ENCODE results near the gene DDX28.

GRCh38 chr16:68070806-68071517 is 47.9 kb upstream of the DDX28 start:
- TF ChIP-seq CTCF (IDR thresholded peaks at IDR 0.05; ENCODE audit: extremely low read depth in 1 of 2, insufficient read depth in 1 of 2, low read depth in 1 of 2, low read length in 2 of 2) = no peak
- TF ChIP-seq POLR2AphosphoS5 (IDR thresholded peaks at IDR 0.05; ENCODE audit: insufficient read depth, low read depth, low read length) = no peak
- no peak for TF ChIP-seq POLR2A (IDR thresholded peaks at IDR 0.05; ENCODE audit: low read depth, low read length)
